GM12878 (cell line): ENCODE measurements around the gene SLC19A1. TPM values are rescaled to one million over a fixed set of nuclear protein-coding genes. Genes with fewer than 3 reads are reported as not detected.

Source experiments
- ATAC-seq: fragments of 200-7000 bp; cut with Tn5 transposase; 3 replicates; pipeline ENCODE4 v1.9.1; 2020; ENCODE audit warnings: mild to moderate bottlenecking, moderate library complexity
- BruUV-seq: library from RNA; stranded (reverse); fragments of 400-500 nt; replicated peaks from 2 replicates; lab custom pipeline; 2021; lab: Mats Ljungman, UMichigan
- CTCF ChIA-PET: fragments of 300-600 bp; sonication (Branson Sonifier 250); formaldehyde crosslinking; extraction: SDS; loops from one replicate; lab custom pipeline; 2021; ENCODE audit warnings: inconsistent platforms; lab: Yijun Ruan, JAX
- POLR2A ChIA-PET: fragments of 350-600 bp; formaldehyde crosslinking; extraction: SDS; loops from one replicate; lab custom pipeline; 2021; ENCODE audit warnings: inconsistent platforms; lab: Charles Lee
- RAD21 ChIA-PET: fragments of 300-600 bp; sonication (Branson Sonifier 250); formaldehyde crosslinking; loops from one replicate; lab custom pipeline; 2023; ENCODE audit warnings: antibody characterized with exemption; ENCODE audit not compliant: unreplicated experiment; lab: Charles Lee
- SMC1A ChIA-PET: fragments of 300-600 bp; sonication (Branson Sonifier 250); formaldehyde crosslinking; loops from one replicate; lab custom pipeline; 2023; ENCODE audit not compliant: unreplicated experiment, uncharacterized antibody; lab: Charles Lee
- DNase-seq: peaks from one replicate; pipeline ENCODE4 v3.0.0-alpha.2; 2011; ENCODE audit warnings: low read depth, low spot score
- FAIRE-seq: peaks from 3 replicates; lab custom pipeline; 2011; peaks lifted over from hg19 to GRCh38; lab: Jason Lieb, UNC
- H2AFZ ChIP-seq: 2 replicates; pipeline ENCODE4 v1.6.0; 2011; ENCODE audit warnings: low read depth, low read length, control low read depth; ENCODE audit not compliant: control insufficient read depth
- H3K27ac ChIP-seq: 2 replicates; pipeline ENCODE4 v1.5.1; 2011; ENCODE audit warnings: control low read depth; ENCODE audit not compliant: control insufficient read depth, insufficient read depth
- H3K27me3 ChIP-seq, 2 experiments: replicated peaks in 1 of 2; 2 replicates each; pipeline versions ENCODE4 v1.6.0 to v1.6.1; 2011; ENCODE audit warnings: low read length in 1 of 2; ENCODE audit not compliant: control insufficient read depth in 2 of 2, insufficient read depth in 2 of 2
- H3K36me3 ChIP-seq, 2 experiments: 2 replicates each; pipeline ENCODE4 v1.5.1; 2011; ENCODE audit warnings: low read length in 1 of 2; ENCODE audit not compliant: control insufficient read depth in 2 of 2, insufficient read depth in 2 of 2
- H3K4me1 ChIP-seq: 2 replicates; pipeline ENCODE4 v1.6.1; 2011; ENCODE audit warnings: mild to moderate bottlenecking, low read length, moderate library complexity, mixed read lengths; ENCODE audit not compliant: control insufficient read depth, insufficient read depth
- H3K4me2 ChIP-seq: 2 replicates; pipeline ENCODE4 v1.6.0; 2011; ENCODE audit warnings: control low read depth; ENCODE audit not compliant: control insufficient read depth, insufficient read depth
- H3K4me3 ChIP-seq: fragments of 200-600 bp; sonication (generic); 2 replicates; pipeline ENCODE4 v1.5.1; 2016
- H3K79me2 ChIP-seq: 2 replicates; pipeline ENCODE4 v1.6.0; 2011; ENCODE audit warnings: low read length; ENCODE audit not compliant: control insufficient read depth, insufficient read depth
- H3K9ac ChIP-seq: 2 replicates; pipeline ENCODE4 v1.8.0; 2011; ENCODE audit warnings: low read length, control low read depth, mixed read lengths; ENCODE audit not compliant: control insufficient read depth, insufficient read depth
- H3K9me3 ChIP-seq: replicated peaks from 3 replicates; pipeline ENCODE4 v1.5.1; 2011; ENCODE audit warnings: mild to moderate bottlenecking, low read length; ENCODE audit not compliant: control insufficient read depth, insufficient read depth
- H4K20me1 ChIP-seq: 2 replicates; pipeline ENCODE4 v1.6.0; 2011; ENCODE audit not compliant: control insufficient read depth, insufficient read depth
- ASH2L ChIP-seq: fragments of 300-600, 200-600 bp; sonication (generic); IDR thresholded peaks from 2 replicates; pipeline ENCODE4 v1.6.1; 2017; ENCODE audit warnings: low read depth, mild to moderate bottlenecking, borderline replicate concordance
- CBFB ChIP-seq: IDR thresholded peaks from 2 replicates; pipeline ENCODE4 v1.6.1; 2016; ENCODE audit warnings: antibody characterized with exemption, low read depth
- CTCF ChIP-seq, 3 experiments: IDR thresholded peaks in 2 of 3; conservative IDR thresholded peaks in 1 of 3; 2 replicates each; pipeline ENCODE4 v1.5.1; 2011; ENCODE audit warnings: low read depth in 3 of 3, low read length in 3 of 3, mild to moderate bottlenecking in 3 of 3, control low read depth in 2 of 3, moderate library complexity in 2 of 3, inconsistent platforms in 1 of 3, mixed read lengths in 1 of 3; ENCODE audit not compliant: control insufficient read depth in 2 of 3, insufficient read depth in 1 of 3; ENCODE audit errors: extremely low read depth in 1 of 3
- CUX1 ChIP-seq: IDR thresholded peaks from 2 replicates; pipeline ENCODE4 v1.6.1; 2012; ENCODE audit warnings: improper control_type of control experiment, low read depth, low read length; ENCODE audit not compliant: insufficient replicate concordance
- IKZF1 ChIP-seq: fragments of 450-650 bp; conservative IDR thresholded peaks from 2 replicates; pipeline ENCODE4 v1.6.1; 2017; ENCODE audit warnings: antibody characterized with exemption, mild to moderate bottlenecking
- MTA2 ChIP-seq: fragments of 450-650 bp; IDR thresholded peaks from 2 replicates; pipeline ENCODE4 v1.6.1; 2016; ENCODE audit warnings: low read depth, mild to moderate bottlenecking, moderate library complexity
- NFIC ChIP-seq: IDR thresholded peaks from 2 replicates; pipeline ENCODE4 v1.6.1; 2012; ENCODE audit warnings: low read depth, mild to moderate bottlenecking, inconsistent platforms, low read length, moderate library complexity
- NFXL1 ChIP-seq: fragments of 450-650 bp; IDR thresholded peaks from 2 replicates; pipeline ENCODE4 v1.6.1; 2017; ENCODE audit warnings: antibody characterized with exemption, mild to moderate bottlenecking, borderline replicate concordance
- NR2C1 ChIP-seq: fragments of 450-650 bp; IDR thresholded peaks from 2 replicates; pipeline ENCODE4 v1.6.1; 2017; ENCODE audit warnings: antibody characterized with exemption, mild to moderate bottlenecking, moderate library complexity
- POLR2A ChIP-seq: IDR thresholded peaks from 2 replicates; pipeline ENCODE4 v1.6.1; 2011; ENCODE audit warnings: low read depth, mild to moderate bottlenecking, low read length
- RUNX3 ChIP-seq: IDR thresholded peaks from 2 replicates; pipeline ENCODE4 v1.6.1; 2012; ENCODE audit warnings: low read length, inconsistent platforms
- STAT1 ChIP-seq: fragments of 450-650 bp; conservative IDR thresholded peaks from 2 replicates; pipeline ENCODE4 v1.6.1; 2014; ENCODE audit warnings: antibody characterized with exemption, mild to moderate bottlenecking
- TARDBP ChIP-seq: IDR thresholded peaks from 2 replicates; pipeline ENCODE4 v1.6.1; 2016; ENCODE audit warnings: borderline replicate concordance
- ZBED1 ChIP-seq: IDR thresholded peaks from 2 replicates; pipeline ENCODE4 v1.6.1; 2016; ENCODE audit warnings: borderline replicate concordance
- WGBS: methylation state at CpG from one replicate; pipeline ENCODE4 v1.1.6; 2016; ENCODE audit warnings: low lambda C conversion rate; ENCODE audit not compliant: insufficient replicate concordance, insufficient coverage; ENCODE audit errors: missing lambda C conversion rate; 5-methylcytosine and 5-hydroxymethylcytosine counted together
- in situ Hi-C: fragments of 300-500 bp; cut with MboI; formaldehyde crosslinking; loops from 9 replicates; pipeline ENCODE4 v1.14.3; 2018; ENCODE audit warnings: mixed read lengths
- intact Hi-C: fragments of 100-400 bp; cut with micrococcal nuclease; formaldehyde crosslinking; loops from one replicate; pipeline ENCODE4 v1.14.2; 2022; ENCODE audit not compliant: unreplicated experiment
- polyA plus RNA-seq, 11 experiments: library from polyadenylated mRNA; depleted of rRNA in 4 of 11; unstranded in 6 of 11; stranded (reverse) in 5 of 11; fragments of >200 nt; fragmentation: Nextera tagmentation in 4 of 11; fragmentation: Illumina TruSeq in 1 of 11; extraction: Ambion mirVana in 4 of 11; extraction: Trizol in 1 of 11; gene quantifications; 1 replicate in 1 of 11; 2 replicates in 10 of 11; pipeline versions ENCODE4 v1.2.1 to v1.2.3, GENCODE V29; 2011 to 2016; ENCODE audit warnings: inconsistent platforms in 2 of 11, missing spikeins in 2 of 11, low read depth in 1 of 11
- total RNA-seq, 4 experiments: library from RNA; depleted of rRNA in 3 of 4; stranded (reverse); fragments of >200 nt in 3 of 4; fragmentation: Illumina TruSeq in 1 of 4; extraction: Trizol in 1 of 4; gene quantifications; 2 replicates each; pipeline versions ENCODE4 v1.2.1 to v1.2.3, GENCODE V29; 2013 to 2021

SLC19A1 gene
- total and polyA plus RNA-seq, 10 of the 15 experiments (the other 5 are each of a cell fraction or from before 2014, with no cell fraction given) = 0.42 to 49.7 (median 12.2) TPM

GRCh38 chr21:45571641-45572040 lies 29.4 kb upstream of the SLC19A1 start (continued):
- TF ChIP-seq CBFB (no peak), CTCF (IDR thresholded peaks at IDR 0.05 in 2 of 3, conservative IDR thresholded peaks at IDR 0.05 in 1 of 3; ENCODE audit: control insufficient read depth in 2 of 3, extremely low read depth in 1 of 3, insufficient read depth in 1 of 3, low read depth in 3 of 3, low read length in 3 of 3) (no peak)

- no TSS peak for BruUV-seq
Observed at GRCh38 chr21:45570826-45571601, 28.8 kb upstream of the SLC19A1 start.

More at GRCh38 chr21:45570826-45571601, 28.8 kb upstream of the SLC19A1 start:
- no peak overlapping the region for H3K9ac ChIP-seq
- no peak for FAIRE-seq
- in situ Hi-C loops = no loop called here
- H3K4me1 ChIP-seq = no peaks in the 10 kb centered on the region
- no peaks in the 10 kb centered on the region for H3K36me3 ChIP-seq
- ATAC-seq = no peak
- no peaks in the 10 kb centered on the region for H3K9me3 ChIP-seq
- H3K27me3 ChIP-seq = no peaks in the 10 kb centered on the region
- no peak for TF ChIP-seq ZBED1
- TF ChIP-seq RUNX3 = no peak
- TF ChIP-seq STAT1 = no peak
- no peak for TF ChIP-seq NFIC
- TF ChIP-seq MTA2 = no peak
- TF ChIP-seq CUX1 = no peak
- no peak for TF ChIP-seq NFXL1
- TF ChIP-seq ASH2L = no peak
- no peak for TF ChIP-seq IKZF1
- no peak for TF ChIP-seq NR2C1
- TF ChIP-seq POLR2A = no peak
- TF ChIP-seq TARDBP = no peak
- WGBS = 55% methylated on average over 20 of the region's 20 CpGs
- DNase-seq = no peak
- no peak overlapping the region for H3K4me2 ChIP-seq
- intact Hi-C loops = no loop called here
- no peak overlapping the region for H3K4me3 ChIP-seq
- no peaks in the 10 kb centered on the region for H4K20me1 ChIP-seq
- no peak overlapping the region for H3K27ac ChIP-seq
- CTCF ChIA-PET = no interaction called here
- RAD21 ChIA-PET = no interaction called here
- H3K79me2 ChIP-seq = no peaks in the 10 kb centered on the region
- POLR2A ChIA-PET = no interaction called here
- H2AFZ ChIP-seq = no peak overlapping the region
- SMC1A ChIA-PET = interaction anchor here (1.0 kb wide), 1 partner anchor 21 kb away, joined by 3 read pairs; no protein-coding TSS in a partner anchor
